B cell (primary cell): Measurements from ENCODE around the gene N4BP3.

Experiments
- EZH2 ChIP-seq: IDR thresholded peaks from 2 replicates; pipeline ENCODE4 v1.6.1; 2012; ENCODE audit warnings: borderline replicate concordance, low read depth, mild to moderate bottlenecking, moderate library complexity, low read length; ENCODE audit not compliant: insufficient read depth, poor library complexity, severe bottlenecking
- TF ChIP-seq, protein P1 (sequence below): fragments of 200-600 bp; IDR thresholded peaks from one replicate; pipeline ENCODE4 v1.8.0; 2022; ENCODE audit warnings: antibody characterized with exemption, mild to moderate bottlenecking

DNA sequence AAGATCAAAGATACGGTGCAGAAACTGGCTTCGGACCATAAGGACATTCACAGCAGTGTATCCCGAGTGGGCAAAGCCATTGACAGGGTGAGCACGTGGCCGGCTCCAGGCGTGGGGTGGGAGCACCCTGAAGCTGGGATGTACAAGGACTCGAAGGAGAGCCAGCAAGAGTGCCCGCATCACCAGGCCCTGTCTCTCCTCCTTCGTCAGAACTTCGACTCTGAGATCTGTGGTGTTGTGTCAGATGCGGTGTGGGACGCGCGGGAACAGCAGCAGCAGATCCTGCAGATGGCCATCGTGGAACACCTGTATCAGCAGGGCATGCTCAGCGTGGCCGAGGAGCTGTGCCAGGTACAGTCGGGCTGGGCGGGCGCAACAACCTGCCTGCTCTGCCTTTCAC, 29.3 kb downstream of the N4BP3 start:
- TF ChIP-seq, protein P1, sequence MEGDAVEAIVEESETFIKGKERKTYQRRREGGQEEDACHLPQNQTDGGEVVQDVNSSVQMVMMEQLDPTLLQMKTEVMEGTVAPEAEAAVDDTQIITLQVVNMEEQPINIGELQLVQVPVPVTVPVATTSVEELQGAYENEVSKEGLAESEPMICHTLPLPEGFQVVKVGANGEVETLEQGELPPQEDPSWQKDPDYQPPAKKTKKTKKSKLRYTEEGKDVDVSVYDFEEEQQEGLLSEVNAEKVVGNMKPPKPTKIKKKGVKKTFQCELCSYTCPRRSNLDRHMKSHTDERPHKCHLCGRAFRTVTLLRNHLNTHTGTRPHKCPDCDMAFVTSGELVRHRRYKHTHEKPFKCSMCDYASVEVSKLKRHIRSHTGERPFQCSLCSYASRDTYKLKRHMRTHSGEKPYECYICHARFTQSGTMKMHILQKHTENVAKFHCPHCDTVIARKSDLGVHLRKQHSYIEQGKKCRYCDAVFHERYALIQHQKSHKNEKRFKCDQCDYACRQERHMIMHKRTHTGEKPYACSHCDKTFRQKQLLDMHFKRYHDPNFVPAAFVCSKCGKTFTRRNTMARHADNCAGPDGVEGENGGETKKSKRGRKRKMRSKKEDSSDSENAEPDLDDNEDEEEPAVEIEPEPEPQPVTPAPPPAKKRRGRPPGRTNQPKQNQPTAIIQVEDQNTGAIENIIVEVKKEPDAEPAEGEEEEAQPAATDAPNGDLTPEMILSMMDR = no peak
- no peak for TF ChIP-seq EZH2
